EH (cell line): ENCODE measurements around the gene MEGF8.

ENCODE experiments used
- DNase-seq: peaks from one replicate; pipeline ENCODE4 v3.0.0-alpha.2; 2015; ENCODE audit warnings: low read depth

MEGF8 gene

GRCh38 chr19:42419309-42419708, 93.9 kb downstream of the MEGF8 start:
- no peak for DNase-seq

GRCh38 chr19:42420055-42420544, 94.7 kb downstream of the MEGF8 start:
- DNase-seq: peak; percentile 43

GRCh38 chr19:42421101-42421500, 95.7 kb downstream of the MEGF8 start:
- no peak for DNase-seq

GRCh38 chr19:42421591-42422031, 96.2 kb downstream of the MEGF8 start:
- peak; percentile 48 for DNase-seq

GRCh38 chr19:42422092-42422900, 96.9 kb downstream of the MEGF8 start:
- no peak for DNase-seq

- DNase-seq: no peak
Observed at GRCh38 chr19:42422901-42423461, 97.5 kb downstream of the MEGF8 start.

GRCh38 chr19:42423462-42424344, 98.3 kb downstream of the MEGF8 start:
- peak; percentile 95 for DNase-seq

- DNase-seq: no peak
Observed at GRCh38 chr19:42424345-42424707, 98.9 kb downstream of the MEGF8 start.

GRCh38 chr19:42424712-42425131, 99.3 kb downstream of the MEGF8 start:
- DNase-seq: no peak

- DNase-seq: no peak
Observed at GRCh38 chr19:42426643-42427042, 101.2 kb downstream of the MEGF8 start.

- no peak for DNase-seq
Observed at GRCh38 chr19:42427313-42427712, 101.9 kb downstream of the MEGF8 start, which contains the start of gene LIPE. Gene LIPE (minus strand): TSS chr19:42427388. CDS start chr19:42427149, 239 bp downstream.
